ENCODE results near the gene CAPN10.

Gene CAPN10

DNA sequence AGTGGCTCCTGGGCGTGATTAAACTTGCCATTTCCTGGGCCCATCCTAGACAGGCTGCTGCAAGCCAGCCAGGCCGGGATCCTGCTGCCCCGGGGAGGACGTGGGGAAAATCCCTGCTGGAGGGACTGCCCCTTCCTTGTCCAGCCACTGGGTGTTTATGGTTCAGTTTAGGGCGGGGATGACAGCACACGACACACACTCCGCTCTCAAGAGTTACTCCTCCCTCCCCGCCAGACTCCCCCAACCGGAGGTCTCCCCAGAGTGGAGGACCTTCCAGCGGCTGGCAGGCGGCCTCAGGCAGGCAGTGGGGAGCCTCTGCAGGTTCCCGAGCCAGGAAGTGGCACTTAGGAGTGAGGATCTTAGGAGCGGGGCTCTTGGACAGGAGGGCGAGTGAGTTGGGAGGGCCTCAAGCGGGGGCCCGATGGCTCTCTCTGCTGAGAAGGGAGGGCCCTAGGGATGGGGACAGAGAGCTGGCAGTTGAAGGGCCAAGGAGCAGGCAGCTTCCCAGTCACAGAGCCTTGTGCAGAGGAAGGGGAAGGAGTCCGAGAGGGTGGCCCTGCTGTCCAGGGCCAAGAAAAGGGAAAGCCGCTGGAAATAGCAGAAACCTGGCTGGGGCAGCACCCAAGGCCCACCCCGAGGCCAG is 33.1 kb downstream of the CAPN10 start:
- Histone ChIP-seq H3K9me3 (ENCODE audit: control insufficient read depth, low read length) (peaks cover 2% of the 10 kb centered on the region), H3K4me1 (no peaks in the 10 kb centered on the region), H3K9ac (no peak overlapping the region), H2AFZ (no peak overlapping the region), H3K27ac (no peak overlapping the region), H3K36me3 (ENCODE audit: control insufficient read depth, insufficient read depth, low read length) (no peaks in the 10 kb centered on the region), H3K27me3 (ENCODE audit: control insufficient read depth, insufficient read depth, low read length) (no peaks in the 10 kb centered on the region), H3K4me3 (ENCODE audit: low read depth, low read length) (no peak overlapping the region), H3K79me2 (no peaks in the 10 kb centered on the region), H3K4me2 (ENCODE audit: low read length) (no peak overlapping the region)
- TF ChIP-seq, protein P1, sequence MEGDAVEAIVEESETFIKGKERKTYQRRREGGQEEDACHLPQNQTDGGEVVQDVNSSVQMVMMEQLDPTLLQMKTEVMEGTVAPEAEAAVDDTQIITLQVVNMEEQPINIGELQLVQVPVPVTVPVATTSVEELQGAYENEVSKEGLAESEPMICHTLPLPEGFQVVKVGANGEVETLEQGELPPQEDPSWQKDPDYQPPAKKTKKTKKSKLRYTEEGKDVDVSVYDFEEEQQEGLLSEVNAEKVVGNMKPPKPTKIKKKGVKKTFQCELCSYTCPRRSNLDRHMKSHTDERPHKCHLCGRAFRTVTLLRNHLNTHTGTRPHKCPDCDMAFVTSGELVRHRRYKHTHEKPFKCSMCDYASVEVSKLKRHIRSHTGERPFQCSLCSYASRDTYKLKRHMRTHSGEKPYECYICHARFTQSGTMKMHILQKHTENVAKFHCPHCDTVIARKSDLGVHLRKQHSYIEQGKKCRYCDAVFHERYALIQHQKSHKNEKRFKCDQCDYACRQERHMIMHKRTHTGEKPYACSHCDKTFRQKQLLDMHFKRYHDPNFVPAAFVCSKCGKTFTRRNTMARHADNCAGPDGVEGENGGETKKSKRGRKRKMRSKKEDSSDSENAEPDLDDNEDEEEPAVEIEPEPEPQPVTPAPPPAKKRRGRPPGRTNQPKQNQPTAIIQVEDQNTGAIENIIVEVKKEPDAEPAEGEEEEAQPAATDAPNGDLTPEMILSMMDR (IDR thresholded peaks at IDR 0.05), result no peak

DNA sequence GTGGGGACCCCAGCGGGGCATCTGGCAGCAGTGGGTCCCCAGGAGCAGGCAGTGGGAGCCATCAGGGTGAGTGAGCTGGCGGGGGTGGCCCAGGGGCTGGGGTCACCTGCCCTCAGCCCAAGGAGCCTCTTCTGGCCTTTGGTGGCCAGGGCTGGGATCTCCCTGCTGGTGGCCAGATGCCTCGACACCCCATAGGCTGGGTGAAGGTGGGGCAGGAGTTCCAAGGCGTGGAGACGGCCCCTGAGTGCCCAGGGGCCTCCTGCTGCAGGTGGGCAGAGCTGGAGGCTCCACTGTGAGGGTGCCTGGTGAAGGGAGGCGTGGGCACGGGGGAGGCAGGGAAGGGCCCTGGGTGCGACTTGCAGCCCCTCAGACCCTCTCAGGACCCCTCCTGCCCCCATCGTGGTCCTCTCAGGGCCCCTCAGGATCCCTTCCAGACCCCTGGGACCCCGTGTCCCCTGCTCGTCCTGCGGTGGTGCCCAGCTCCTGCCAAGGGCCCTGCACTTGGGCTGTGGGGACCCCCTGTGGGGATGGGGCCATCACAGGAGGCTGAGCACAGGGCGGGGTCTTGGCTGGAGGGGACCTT is 33.7 kb downstream of the CAPN10 start:
- TF ChIP-seq, protein P1 (IDR thresholded peaks at IDR 0.05), result no peak
- H3K4me1 ChIP-seq, result no peaks in the 10 kb centered on the region

DNA sequence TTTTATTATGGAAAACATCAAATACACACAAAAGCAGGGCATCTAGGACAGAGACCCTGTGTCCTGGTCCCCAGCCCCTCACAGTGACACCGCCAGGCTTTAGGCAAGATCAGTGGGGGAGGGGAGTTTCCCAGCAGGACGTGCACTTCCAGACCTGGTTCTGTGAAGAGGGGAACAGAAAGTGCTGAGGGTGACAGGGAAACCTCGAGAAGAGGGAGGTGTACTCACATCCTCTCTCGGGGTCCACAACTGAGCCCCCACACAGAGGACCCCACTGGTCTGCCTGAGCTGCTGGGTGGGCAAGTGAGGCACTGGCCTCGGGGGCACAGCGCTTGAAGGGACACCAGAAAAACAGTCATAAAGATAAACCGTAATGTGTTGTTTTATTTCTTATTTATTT is 34.3 kb downstream of the CAPN10 start:
- TF ChIP-seq, protein P1 (IDR thresholded peaks at IDR 0.05), result no peak
- Histone ChIP-seq H2AFZ (no peak overlapping the region), H3K4me3 (ENCODE audit: low read depth, low read length) (no peak overlapping the region), H3K27me3 (ENCODE audit: control insufficient read depth, insufficient read depth, low read length) (no peaks in the 10 kb centered on the region), H3K9me3 (ENCODE audit: control insufficient read depth, low read length) (peaks cover 2% of the 10 kb centered on the region), H3K79me2 (no peaks in the 10 kb centered on the region), H3K27ac (no peak overlapping the region), H3K9ac (no peak overlapping the region), H3K4me2 (ENCODE audit: low read length) (no peak overlapping the region), H3K36me3 (ENCODE audit: control insufficient read depth, insufficient read depth, low read length) (no peaks in the 10 kb centered on the region), H3K4me1 (no peaks in the 10 kb centered on the region)

More for the DNA sequence above, 33.7 kb downstream of the CAPN10 start:
- H3K9me3 ChIP-seq (ENCODE audit: control insufficient read depth, low read length), result peaks cover 2% of the 10 kb centered on the region
- no peak overlapping the region for H3K4me2 ChIP-seq (ENCODE audit: low read length)
- H3K27ac ChIP-seq, result no peak overlapping the region
- H3K79me2 ChIP-seq, result no peaks in the 10 kb centered on the region
- no peaks in the 10 kb centered on the region for H3K36me3 ChIP-seq (ENCODE audit: control insufficient read depth, insufficient read depth, low read length)
- H3K9ac ChIP-seq, result no peak overlapping the region
- H2AFZ ChIP-seq, result no peak overlapping the region
- H3K4me3 ChIP-seq (ENCODE audit: low read depth, low read length), result no peak overlapping the region
- H3K27me3 ChIP-seq (ENCODE audit: control insufficient read depth, insufficient read depth, low read length), result no peaks in the 10 kb centered on the region

DNA sequence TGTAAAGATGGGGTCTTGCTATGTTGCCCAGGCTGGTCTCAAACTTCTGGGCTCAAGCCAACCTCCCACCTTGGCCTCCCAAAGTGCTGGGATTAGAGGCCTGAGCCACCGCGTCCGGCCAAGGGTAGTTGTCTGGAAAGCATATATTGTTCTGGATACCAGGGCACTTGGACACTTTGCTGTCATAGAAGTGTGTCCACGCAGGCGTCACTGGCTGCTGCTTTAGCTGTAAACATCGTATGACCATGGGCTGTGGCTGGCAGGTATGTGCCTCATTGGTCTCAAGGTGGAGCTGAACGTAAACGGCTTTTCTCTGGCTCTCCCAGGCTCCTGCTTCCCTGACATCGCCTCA is 35.5 kb downstream of the CAPN10 start:
- Histone ChIP-seq H3K79me2 (no peaks in the 10 kb centered on the region), H3K9ac (no peak overlapping the region), H3K9me3 (ENCODE audit: control insufficient read depth, low read length) (peaks cover 2% of the 10 kb centered on the region), H3K4me3 (ENCODE audit: low read depth, low read length) (no peak overlapping the region), H2AFZ (no peak overlapping the region), H3K27me3 (ENCODE audit: control insufficient read depth, insufficient read depth, low read length) (no peaks in the 10 kb centered on the region), H3K27ac (no peak overlapping the region), H3K4me1 (no peaks in the 10 kb centered on the region), H3K36me3 (ENCODE audit: control insufficient read depth, insufficient read depth, low read length) (no peaks in the 10 kb centered on the region), H3K4me2 (ENCODE audit: low read length) (no peak overlapping the region)
- TF ChIP-seq, protein P1 (IDR thresholded peaks at IDR 0.05), result no peak
